GM19043 (cell line): ENCODE data around the gene GCNT1.
"Not testable (repeated sequence)": the region's sequence is repeated elsewhere in the genome, so short reads cannot be mapped to it uniquely, and the experiment has no call there.

Experiments used
- ATAC-seq: cut with Tn5 transposase; IDR thresholded peaks from one replicate; pipeline ENCODE4 v1.9.1; 2021; ENCODE audit warnings: low read depth; ENCODE audit not compliant: unreplicated experiment

GCNT1 gene

GRCh38 chr9:76441551-76442322 lies 17.2 kb upstream of the GCNT1 start:
- ATAC-seq, result peak; percentile 52

- no peak for ATAC-seq
These were observed 15.1 kb upstream of the GCNT1 start for GRCh38 chr9:76443887-76444286.

GRCh38 chr9:76444322-76444929 lies 14.6 kb upstream of the GCNT1 start:
- no peak for ATAC-seq

- no peak for ATAC-seq
These were observed 13.0 kb upstream of the GCNT1 start for GRCh38 chr9:76445976-76446375.

GRCh38 chr9:76448501-76448900 lies 10.5 kb upstream of the GCNT1 start:
- no peak for ATAC-seq

- no peak for ATAC-seq
These were observed 7.7 kb upstream of the GCNT1 start for GRCh38 chr9:76451234-76451633.

GRCh38 chr9:76452839-76453238 lies 6.1 kb upstream of the GCNT1 start:
- ATAC-seq, result no peak

- ATAC-seq, result no peak
These were observed 5.2 kb upstream of the GCNT1 start for GRCh38 chr9:76453785-76454184.

- no peak for ATAC-seq
These were observed 4.7 kb upstream of the GCNT1 start for GRCh38 chr9:76454311-76454710.

- ATAC-seq, result peak; percentile 36
These were observed 2.6 kb upstream of the GCNT1 start for GRCh38 chr9:76456202-76456926.

GRCh38 chr9:76459694-76460635 lies 983 bp downstream of the GCNT1 start:
- no peak for ATAC-seq

GRCh38 chr9:76462126-76462525 lies 3.1 kb downstream of the GCNT1 start:
- no peak for ATAC-seq

- peak; percentile 45 for ATAC-seq
These were observed 4.2 kb downstream of the GCNT1 start for GRCh38 chr9:76463211-76463610.

GRCh38 chr9:76464706-76465105 lies 5.7 kb downstream of the GCNT1 start:
- no peak for ATAC-seq

GRCh38 chr9:76465442-76466298 lies 6.7 kb downstream of the GCNT1 start:
- ATAC-seq, result no peak

GRCh38 chr9:76466299-76466605 lies 7.3 kb downstream of the GCNT1 start:
- no peak for ATAC-seq

GRCh38 chr9:76474419-76474818 lies 15.4 kb downstream of the GCNT1 start:
- ATAC-seq, result no peak

GRCh38 chr9:76475686-76476085 lies 16.7 kb downstream of the GCNT1 start:
- ATAC-seq, result no peak

- ATAC-seq, result not testable (repeated sequence)
These were observed 18.8 kb downstream of the GCNT1 start for GRCh38 chr9:76477818-76478217.

- no peak for ATAC-seq
These were observed 19.2 kb downstream of the GCNT1 start for GRCh38 chr9:76478226-76478625.
